GM23338 (cell line): Measurements from ENCODE around the gene MTRR. TPM values are rescaled to one million over a fixed set of nuclear protein-coding genes. Genes with fewer than 3 reads are reported as not detected.

Source experiments
- ATAC-seq: fragments of 200-7000 bp; cut with Tn5 transposase; 3 replicates; pipeline ENCODE4 v1.9.1; 2020
- DNase-seq: peaks from one replicate; pipeline ENCODE4 v3.0.0-alpha.2; 2015; ENCODE audit warnings: low spot score
- H2AFZ ChIP-seq: fragments of 200-600 bp; sonication (generic); 2 replicates; pipeline ENCODE4 v1.8.0; 2016; ENCODE audit warnings: antibody characterized with exemption, mild to moderate bottlenecking, moderate library complexity
- H3F3A ChIP-seq: fragments of 200-600 bp; sonication (generic); replicated peaks from 2 replicates; pipeline ENCODE4 v1.8.0; 2017; ENCODE audit warnings: antibody characterized with exemption, mixed run types, low read depth
- H3K27ac ChIP-seq: fragments of 200-600 bp; sonication (generic); 2 replicates; pipeline ENCODE4 v1.6.1; 2016; ENCODE audit warnings: low read depth
- H3K27me3 ChIP-seq: fragments of 200-600 bp; sonication (generic); 2 replicates; pipeline ENCODE4 v1.8.0; 2016; ENCODE audit warnings: mild to moderate bottlenecking, mixed run types, moderate library complexity; ENCODE audit not compliant: insufficient read depth
- H3K36me3 ChIP-seq: fragments of 200-600 bp; sonication (generic); 2 replicates; pipeline ENCODE4 v1.8.0; 2016; ENCODE audit warnings: mild to moderate bottlenecking; ENCODE audit not compliant: insufficient read depth
- H3K4me1 ChIP-seq: fragments of 200-600 bp; sonication (generic); 2 replicates; pipeline ENCODE4 v1.8.0; 2016; ENCODE audit warnings: mild to moderate bottlenecking, moderate library complexity; ENCODE audit not compliant: insufficient read depth
- H3K4me2 ChIP-seq: fragments of 200-600 bp; sonication (generic); 2 replicates; pipeline ENCODE4 v1.7.1; 2017; ENCODE audit warnings: mixed run types
- H3K4me3 ChIP-seq: fragments of 200-600 bp; sonication (generic); 2 replicates; pipeline ENCODE4 v1.6.1; 2016; ENCODE audit warnings: mixed run types
- H3K79me2 ChIP-seq: fragments of 200-600 bp; sonication (generic); replicated peaks from 2 replicates; pipeline ENCODE4 v1.8.0; 2017; ENCODE audit warnings: mild to moderate bottlenecking; ENCODE audit not compliant: insufficient read depth
- H3K9me2 ChIP-seq: fragments of 200-600 bp; sonication (generic); 2 replicates; pipeline ENCODE4 v1.8.0; 2017; ENCODE audit not compliant: insufficient read depth
- H4K20me1 ChIP-seq: fragments of 200-600 bp; sonication (generic); replicated peaks from 2 replicates; pipeline ENCODE4 v1.8.0; 2017; ENCODE audit warnings: mild to moderate bottlenecking; ENCODE audit not compliant: insufficient read depth
- H3K27ac Mint-ChIP-seq: 2 replicates; pipeline ENCODE4 v1.8.0; 2020; ENCODE audit warnings: inconsistent platforms, mild to moderate bottlenecking, moderate library complexity, mixed read lengths
- H3K27me3 Mint-ChIP-seq: 3 replicates; pipeline ENCODE4 v1.8.0; 2022; ENCODE audit warnings: low read depth, mild to moderate bottlenecking, moderate library complexity, mixed read lengths, inconsistent platforms; ENCODE audit not compliant: insufficient read depth, poor library complexity
- H3K36me3 Mint-ChIP-seq: 3 replicates; pipeline ENCODE4 v1.8.0; 2021; ENCODE audit warnings: low read depth, mild to moderate bottlenecking, inconsistent platforms, moderate library complexity, mixed read lengths
- H3K4me1 Mint-ChIP-seq: 3 replicates; pipeline ENCODE4 v1.8.0; 2020; ENCODE audit warnings: mild to moderate bottlenecking, inconsistent platforms, mixed read lengths
- H3K4me3 Mint-ChIP-seq: 3 replicates; pipeline ENCODE4 v1.8.0; 2021; ENCODE audit warnings: moderate library complexity, mild to moderate bottlenecking, inconsistent platforms, mixed read lengths
- H3K9me3 Mint-ChIP-seq: 3 replicates; pipeline ENCODE4 v1.8.0; 2020; ENCODE audit warnings: moderate library complexity, mild to moderate bottlenecking, inconsistent platforms, mixed read lengths
- CREB1 ChIP-seq: fragments of 250-450 bp; sonication (Bioruptor Pico); IDR thresholded peaks from 2 replicates; pipeline ENCODE4 v1.5.0; 2020; ENCODE audit warnings: low read depth, mild to moderate bottlenecking, moderate library complexity
- EZH2 ChIP-seq: fragments of 200-600 bp; sonication (generic); IDR thresholded peaks from one replicate; pipeline ENCODE4 v1.8.0; 2017; ENCODE audit warnings: antibody characterized with exemption, mild to moderate bottlenecking, low read depth; ENCODE audit not compliant: unreplicated experiment
- EZH2phosphoT487 ChIP-seq: fragments of 200-600 bp; sonication (generic); IDR thresholded peaks from one replicate; pipeline ENCODE4 v1.8.1; 2018; ENCODE audit warnings: antibody characterized with exemption; ENCODE audit not compliant: unreplicated experiment
- JUNB ChIP-seq: IDR thresholded peaks from one replicate; pipeline ENCODE4 v1.6.1; 2016; ENCODE audit warnings: antibody characterized with exemption; ENCODE audit not compliant: unreplicated experiment
- NANOG ChIP-seq: IDR thresholded peaks from 2 replicates; pipeline ENCODE4 v1.6.1; 2016; ENCODE audit warnings: antibody characterized with exemption, borderline replicate concordance
- POLR2AphosphoS5 ChIP-seq: IDR thresholded peaks from 2 replicates; pipeline ENCODE4 v1.6.1; 2016; ENCODE audit warnings: antibody characterized with exemption, low read depth
- STAT1 ChIP-seq: IDR thresholded peaks from one replicate; pipeline ENCODE4 v1.6.1; 2016; ENCODE audit warnings: antibody characterized with exemption; ENCODE audit not compliant: unreplicated experiment
- ZNF114 ChIP-seq: fragments of 250-450 bp; sonication (Bioruptor Pico); IDR thresholded peaks from 2 replicates; pipeline ENCODE4 v1.5.0; 2020; ENCODE audit warnings: mild to moderate bottlenecking, moderate library complexity
- ZNF331 ChIP-seq: fragments of 250-450 bp; sonication (Bioruptor Pico); IDR thresholded peaks from 2 replicates; pipeline ENCODE4 v1.5.0; 2020; ENCODE audit warnings: low read depth, mild to moderate bottlenecking, moderate library complexity
- polyA plus RNA-seq: library from polyadenylated mRNA; unstranded; fragments of >200 nt; fragmentation: Nextera tagmentation; extraction: Ambion mirVana; gene quantifications from 2 replicates; pipeline ENCODE4 v1.2.1, GENCODE V29; 2016
- total RNA-seq: library from RNA; depleted of rRNA; stranded (reverse); fragments of >200 nt; shearing (Covaris generic); gene quantifications from 2 replicates; pipeline ENCODE4 v1.2.3, GENCODE V29; 2014
- TF ChIP-seq, protein P1 (sequence below): IDR thresholded peaks from one replicate; pipeline ENCODE4 v1.6.1; 2018; ENCODE audit warnings: antibody characterized with exemption; ENCODE audit not compliant: unreplicated experiment
- TF ChIP-seq, protein P2 (sequence below): fragments of 250-450 bp; sonication (Bioruptor Pico); IDR thresholded peaks from 2 replicates; pipeline ENCODE4 v1.5.0; 2020; ENCODE audit warnings: mild to moderate bottlenecking, moderate library complexity
- TF ChIP-seq, protein P3 (sequence below), 2 experiments: fragments of 200-600 bp in 1 of 2; sonication (generic) in 1 of 2; conservative IDR thresholded peaks; 2 replicates each; pipeline versions ENCODE4 v1.5.1 to v1.6.1; 2016 to 2017; ENCODE audit warnings: antibody characterized with exemption in 2 of 2, low read depth in 2 of 2, mild to moderate bottlenecking in 2 of 2, moderate library complexity in 1 of 2
- TF ChIP-seq, protein P4 (sequence below): IDR thresholded peaks from 2 replicates; pipeline ENCODE4 v1.6.1; 2016; ENCODE audit warnings: antibody characterized with exemption

MTRR gene
- total and polyA plus RNA-seq, 2 experiments from 2014 or later: 16.5 to 55.9 TPM

DNA sequence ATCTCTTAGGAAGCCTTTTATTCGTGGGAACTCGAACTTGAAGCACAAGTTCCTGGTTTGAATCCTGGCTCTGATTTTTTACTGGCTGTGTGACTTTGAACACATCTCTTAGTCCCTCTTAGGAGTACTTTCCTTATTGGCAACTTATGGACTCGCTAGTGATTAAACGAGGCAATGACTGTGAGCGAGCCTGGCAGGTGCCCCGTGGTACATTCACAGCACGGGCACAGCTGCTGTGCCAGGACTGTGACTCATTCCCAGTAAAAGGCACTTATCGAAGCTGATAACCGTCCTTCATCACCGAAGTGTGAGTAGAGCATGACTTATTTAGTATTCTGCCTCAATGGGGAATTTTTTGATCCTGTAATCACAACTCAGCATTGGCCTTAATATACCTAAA lies 40.7 kb upstream of the MTRR start:
- DNase-seq (no peak), ATAC-seq (no peak)
- Histone ChIP-seq H4K20me1 (no peaks in the 10 kb centered on the region), H3K4me1 (no peaks in the 10 kb centered on the region), H3K4me3 (no peak overlapping the region), H3K9me2 (no peaks in the 10 kb centered on the region), H3K79me2 (no peaks in the 10 kb centered on the region), H3K4me2 (no peak overlapping the region), H3K27ac (no peak overlapping the region), H3K27me3 (no peaks in the 10 kb centered on the region), H3K36me3 (no peaks in the 10 kb centered on the region; the same call in 1 of the 2 replicates), H2AFZ (no peak overlapping the region), H3F3A (0 out of 2 replicates have a peak, but pooled peaks cover 6% of the 10 kb centered on the region)
- Mint-ChIP-seq H3K36me3 (peaks cover 19% of the 10 kb centered on the region), H3K9me3 (no peaks in the 10 kb centered on the region), H3K4me3 (no peak overlapping the region), H3K27ac (no peak overlapping the region; the same call in 1 of the 2 replicates), H3K4me1 (no peaks in the 10 kb centered on the region), H3K27me3 (peaks cover 4% of the 10 kb centered on the region)
- TF ChIP-seq, protein P1, sequence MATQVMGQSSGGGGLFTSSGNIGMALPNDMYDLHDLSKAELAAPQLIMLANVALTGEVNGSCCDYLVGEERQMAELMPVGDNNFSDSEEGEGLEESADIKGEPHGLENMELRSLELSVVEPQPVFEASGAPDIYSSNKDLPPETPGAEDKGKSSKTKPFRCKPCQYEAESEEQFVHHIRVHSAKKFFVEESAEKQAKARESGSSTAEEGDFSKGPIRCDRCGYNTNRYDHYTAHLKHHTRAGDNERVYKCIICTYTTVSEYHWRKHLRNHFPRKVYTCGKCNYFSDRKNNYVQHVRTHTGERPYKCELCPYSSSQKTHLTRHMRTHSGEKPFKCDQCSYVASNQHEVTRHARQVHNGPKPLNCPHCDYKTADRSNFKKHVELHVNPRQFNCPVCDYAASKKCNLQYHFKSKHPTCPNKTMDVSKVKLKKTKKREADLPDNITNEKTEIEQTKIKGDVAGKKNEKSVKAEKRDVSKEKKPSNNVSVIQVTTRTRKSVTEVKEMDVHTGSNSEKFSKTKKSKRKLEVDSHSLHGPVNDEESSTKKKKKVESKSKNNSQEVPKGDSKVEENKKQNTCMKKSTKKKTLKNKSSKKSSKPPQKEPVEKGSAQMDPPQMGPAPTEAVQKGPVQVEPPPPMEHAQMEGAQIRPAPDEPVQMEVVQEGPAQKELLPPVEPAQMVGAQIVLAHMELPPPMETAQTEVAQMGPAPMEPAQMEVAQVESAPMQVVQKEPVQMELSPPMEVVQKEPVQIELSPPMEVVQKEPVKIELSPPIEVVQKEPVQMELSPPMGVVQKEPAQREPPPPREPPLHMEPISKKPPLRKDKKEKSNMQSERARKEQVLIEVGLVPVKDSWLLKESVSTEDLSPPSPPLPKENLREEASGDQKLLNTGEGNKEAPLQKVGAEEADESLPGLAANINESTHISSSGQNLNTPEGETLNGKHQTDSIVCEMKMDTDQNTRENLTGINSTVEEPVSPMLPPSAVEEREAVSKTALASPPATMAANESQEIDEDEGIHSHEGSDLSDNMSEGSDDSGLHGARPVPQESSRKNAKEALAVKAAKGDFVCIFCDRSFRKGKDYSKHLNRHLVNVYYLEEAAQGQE: no peak
- TF ChIP-seq STAT1: no peak
- no peak for TF ChIP-seq POLR2AphosphoS5
- TF ChIP-seq ZNF331 (CRISPR knock-in tag): no peak
- TF ChIP-seq CREB1 (CRISPR knock-in tag): no peak
- TF ChIP-seq, protein P2, sequence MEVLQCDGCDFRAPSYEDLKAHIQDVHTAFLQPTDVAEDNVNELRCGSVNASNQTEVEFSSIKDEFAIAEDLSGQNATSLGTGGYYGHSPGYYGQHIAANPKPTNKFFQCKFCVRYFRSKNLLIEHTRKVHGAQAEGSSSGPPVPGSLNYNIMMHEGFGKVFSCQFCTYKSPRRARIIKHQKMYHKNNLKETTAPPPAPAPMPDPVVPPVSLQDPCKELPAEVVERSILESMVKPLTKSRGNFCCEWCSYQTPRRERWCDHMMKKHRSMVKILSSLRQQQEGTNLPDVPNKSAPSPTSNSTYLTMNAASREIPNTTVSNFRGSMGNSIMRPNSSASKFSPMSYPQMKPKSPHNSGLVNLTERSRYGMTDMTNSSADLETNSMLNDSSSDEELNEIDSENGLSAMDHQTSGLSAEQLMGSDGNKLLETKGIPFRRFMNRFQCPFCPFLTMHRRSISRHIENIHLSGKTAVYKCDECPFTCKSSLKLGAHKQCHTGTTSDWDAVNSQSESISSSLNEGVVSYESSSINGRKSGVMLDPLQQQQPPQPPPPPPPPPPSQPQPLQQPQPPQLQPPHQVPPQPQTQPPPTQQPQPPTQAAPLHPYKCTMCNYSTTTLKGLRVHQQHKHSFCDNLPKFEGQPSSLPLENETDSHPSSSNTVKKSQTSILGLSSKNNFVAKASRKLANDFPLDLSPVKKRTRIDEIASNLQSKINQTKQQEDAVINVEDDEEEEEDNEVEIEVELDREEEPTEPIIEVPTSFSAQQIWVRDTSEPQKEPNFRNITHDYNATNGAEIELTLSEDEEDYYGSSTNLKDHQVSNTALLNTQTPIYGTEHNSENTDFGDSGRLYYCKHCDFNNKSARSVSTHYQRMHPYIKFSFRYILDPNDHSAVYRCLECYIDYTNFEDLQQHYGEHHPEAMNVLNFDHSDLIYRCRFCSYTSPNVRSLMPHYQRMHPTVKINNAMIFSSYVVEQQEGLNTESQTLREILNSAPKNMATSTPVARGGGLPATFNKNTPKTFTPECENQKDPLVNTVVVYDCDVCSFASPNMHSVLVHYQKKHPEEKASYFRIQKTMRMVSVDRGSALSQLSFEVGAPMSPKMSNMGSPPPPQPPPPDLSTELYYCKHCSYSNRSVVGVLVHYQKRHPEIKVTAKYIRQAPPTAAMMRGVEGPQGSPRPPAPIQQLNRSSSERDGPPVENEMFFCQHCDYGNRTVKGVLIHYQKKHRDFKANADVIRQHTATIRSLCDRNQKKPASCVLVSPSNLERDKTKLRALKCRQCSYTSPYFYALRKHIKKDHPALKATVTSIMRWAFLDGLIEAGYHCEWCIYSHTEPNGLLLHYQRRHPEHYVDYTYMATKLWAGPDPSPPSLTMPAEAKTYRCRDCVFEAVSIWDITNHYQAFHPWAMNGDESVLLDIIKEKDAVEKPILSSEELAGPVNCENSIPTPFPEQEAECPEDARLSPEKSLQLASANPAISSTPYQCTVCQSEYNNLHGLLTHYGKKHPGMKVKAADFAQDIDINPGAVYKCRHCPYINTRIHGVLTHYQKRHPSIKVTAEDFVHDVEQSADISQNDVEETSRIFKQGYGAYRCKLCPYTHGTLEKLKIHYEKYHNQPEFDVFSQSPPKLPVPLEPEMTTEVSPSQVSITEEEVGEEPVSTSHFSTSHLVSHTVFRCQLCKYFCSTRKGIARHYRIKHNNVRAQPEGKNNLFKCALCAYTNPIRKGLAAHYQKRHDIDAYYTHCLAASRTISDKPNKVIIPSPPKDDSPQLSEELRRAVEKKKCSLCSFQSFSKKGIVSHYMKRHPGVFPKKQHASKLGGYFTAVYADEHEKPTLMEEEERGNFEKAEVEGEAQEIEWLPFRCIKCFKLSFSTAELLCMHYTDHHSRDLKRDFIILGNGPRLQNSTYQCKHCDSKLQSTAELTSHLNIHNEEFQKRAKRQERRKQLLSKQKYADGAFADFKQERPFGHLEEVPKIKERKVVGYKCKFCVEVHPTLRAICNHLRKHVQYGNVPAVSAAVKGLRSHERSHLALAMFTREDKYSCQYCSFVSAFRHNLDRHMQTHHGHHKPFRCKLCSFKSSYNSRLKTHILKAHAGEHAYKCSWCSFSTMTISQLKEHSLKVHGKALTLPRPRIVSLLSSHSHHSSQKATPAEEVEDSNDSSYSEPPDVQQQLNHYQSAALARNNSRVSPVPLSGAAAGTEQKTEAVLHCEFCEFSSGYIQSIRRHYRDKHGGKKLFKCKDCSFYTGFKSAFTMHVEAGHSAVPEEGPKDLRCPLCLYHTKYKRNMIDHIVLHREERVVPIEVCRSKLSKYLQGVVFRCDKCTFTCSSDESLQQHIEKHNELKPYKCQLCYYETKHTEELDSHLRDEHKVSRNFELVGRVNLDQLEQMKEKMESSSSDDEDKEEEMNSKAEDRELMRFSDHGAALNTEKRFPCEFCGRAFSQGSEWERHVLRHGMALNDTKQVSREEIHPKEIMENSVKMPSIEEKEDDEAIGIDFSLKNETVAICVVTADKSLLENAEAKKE (CRISPR knock-in tag): no peak
- no peak for TF ChIP-seq ZNF114 (CRISPR knock-in tag)
- TF ChIP-seq JUNB: no peak
- TF ChIP-seq NANOG: no peak
- TF ChIP-seq, protein P3, sequence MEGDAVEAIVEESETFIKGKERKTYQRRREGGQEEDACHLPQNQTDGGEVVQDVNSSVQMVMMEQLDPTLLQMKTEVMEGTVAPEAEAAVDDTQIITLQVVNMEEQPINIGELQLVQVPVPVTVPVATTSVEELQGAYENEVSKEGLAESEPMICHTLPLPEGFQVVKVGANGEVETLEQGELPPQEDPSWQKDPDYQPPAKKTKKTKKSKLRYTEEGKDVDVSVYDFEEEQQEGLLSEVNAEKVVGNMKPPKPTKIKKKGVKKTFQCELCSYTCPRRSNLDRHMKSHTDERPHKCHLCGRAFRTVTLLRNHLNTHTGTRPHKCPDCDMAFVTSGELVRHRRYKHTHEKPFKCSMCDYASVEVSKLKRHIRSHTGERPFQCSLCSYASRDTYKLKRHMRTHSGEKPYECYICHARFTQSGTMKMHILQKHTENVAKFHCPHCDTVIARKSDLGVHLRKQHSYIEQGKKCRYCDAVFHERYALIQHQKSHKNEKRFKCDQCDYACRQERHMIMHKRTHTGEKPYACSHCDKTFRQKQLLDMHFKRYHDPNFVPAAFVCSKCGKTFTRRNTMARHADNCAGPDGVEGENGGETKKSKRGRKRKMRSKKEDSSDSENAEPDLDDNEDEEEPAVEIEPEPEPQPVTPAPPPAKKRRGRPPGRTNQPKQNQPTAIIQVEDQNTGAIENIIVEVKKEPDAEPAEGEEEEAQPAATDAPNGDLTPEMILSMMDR (conservative IDR thresholded peaks at IDR 0.05; ENCODE audit: low read depth in 2 of 2): no peak
- TF ChIP-seq EZH2phosphoT487: no peak
- TF ChIP-seq EZH2: no peak
- TF ChIP-seq, protein P4, sequence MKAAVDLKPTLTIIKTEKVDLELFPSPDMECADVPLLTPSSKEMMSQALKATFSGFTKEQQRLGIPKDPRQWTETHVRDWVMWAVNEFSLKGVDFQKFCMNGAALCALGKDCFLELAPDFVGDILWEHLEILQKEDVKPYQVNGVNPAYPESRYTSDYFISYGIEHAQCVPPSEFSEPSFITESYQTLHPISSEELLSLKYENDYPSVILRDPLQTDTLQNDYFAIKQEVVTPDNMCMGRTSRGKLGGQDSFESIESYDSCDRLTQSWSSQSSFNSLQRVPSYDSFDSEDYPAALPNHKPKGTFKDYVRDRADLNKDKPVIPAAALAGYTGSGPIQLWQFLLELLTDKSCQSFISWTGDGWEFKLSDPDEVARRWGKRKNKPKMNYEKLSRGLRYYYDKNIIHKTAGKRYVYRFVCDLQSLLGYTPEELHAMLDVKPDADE: no peak
